Esophagus squamous epithelium (tissue), 5 donors: ENCODE results near the gene HOXA13. TPM values are rescaled to one million over a fixed set of nuclear protein-coding genes. Genes with fewer than 3 reads are reported as not detected.

Source experiments
- DNase-seq: peaks from one replicate; lab custom pipeline; 2025; lab: John Stamatoyannopoulos, UW
- H3K27ac ChIP-seq, 4 donors: fragments of 200-600 bp; sonication (generic); one replicate each; pipeline ENCODE4 v1.5.1; 2016 to 2019; ENCODE audit warnings: mild to moderate bottlenecking in 1 of 4
- H3K27me3 ChIP-seq, 4 donors: fragments of 200-600 bp; sonication (generic); 1 replicate in 3 of 4; 2 replicates in 1 of 4; pipeline versions ENCODE4 v1.5.1 to v1.6.0; 2017 to 2021; ENCODE audit warnings: antibody characterized with exemption in 1 of 4
- H3K36me3 ChIP-seq, 3 donors: fragments of 200-600 bp; sonication (generic); one replicate each; pipeline ENCODE4 v1.5.1; 2016 to 2019
- H3K4me1 ChIP-seq, 3 donors: fragments of 200-600 bp; sonication (generic); one replicate each; pipeline ENCODE4 v1.5.1; 2017 to 2019
- H3K4me3 ChIP-seq, 4 donors: fragments of 200-600 bp; sonication (generic); 1 replicate in 3 of 4; 2 replicates in 1 of 4; pipeline ENCODE4 v1.5.1; 2016 to 2019; ENCODE audit warnings: mild to moderate bottlenecking in 2 of 4, moderate library complexity in 1 of 4
- H3K9me3 ChIP-seq, 3 donors: fragments of 200-600 bp; sonication (generic); one replicate each; pipeline ENCODE4 v1.5.1; 2016 to 2019
- CTCF ChIP-seq, 6 experiments: fragments of 450-650 bp in 4 of 6; fragments of 200-600 bp in 2 of 6; sonication (generic) in 2 of 6; IDR thresholded peaks; one replicate each; pipeline ENCODE4 v1.5.1; 2016 to 2019; ENCODE audit warnings: antibody characterized with exemption in 6 of 6, mild to moderate bottlenecking in 4 of 6, moderate library complexity in 4 of 6
- POLR2A ChIP-seq, 4 donors: fragments of 450-650 bp; IDR thresholded peaks; one replicate each; pipeline ENCODE4 v1.6.1; 2017; ENCODE audit warnings: antibody characterized with exemption in 4 of 4, mild to moderate bottlenecking in 4 of 4, moderate library complexity in 3 of 4
- WGBS, 2 donors: methylation state at CpG; one replicate each; pipeline ENCODE4 v1.1.5; 2018; 5-methylcytosine and 5-hydroxymethylcytosine counted together
- intact Hi-C: fragments of 100-400 bp; cut with DNase I; formaldehyde crosslinking; loops from one replicate; pipeline ENCODE4 v1.15.0; 2022
- total RNA-seq, 4 donors: library from RNA; depleted of rRNA; stranded (reverse); fragments of >200 nt; gene quantifications; one replicate each; pipeline ENCODE4 v1.1.0, GENCODE V29; 2016
- donor health status: DM: yes; HTN: yes; CAD: no.

The HOXA13 gene
- total RNA-seq, 4 donors from 2014 or later, result not detected

- H3K4me3 ChIP-seq, result no peak overlapping the region
- no peaks in the 10 kb centered on the region for H3K9me3 ChIP-seq
- H3K36me3 ChIP-seq, result no peaks in the 10 kb centered on the region
- TF ChIP-seq POLR2A (IDR thresholded peaks at IDR 0.05) (no peak), CTCF (IDR thresholded peaks at IDR 0.05) (no peak)
- no peak for DNase-seq
- intact Hi-C loops, result loop anchor here (10.0 kb wide), 1 partner anchor 820 kb away; no protein-coding TSS in a partner anchor
- peaks cover 18 to 43% (median 30%) of the 10 kb centered on the region in 3 donors for H3K4me1 ChIP-seq
- H3K27me3 ChIP-seq, result peaks cover 39 to 100% (median 73%) of the 10 kb centered on the region in 4 donors
- WGBS, 2 donors, result 39 to 41% methylated on average over 9 of the region's 9 CpGs
- H3K27ac ChIP-seq, result no peak overlapping the region
Measured at GRCh38 chr7:27194686-27195379, 5.1 kb downstream of the HOXA13 start.

DNA sequence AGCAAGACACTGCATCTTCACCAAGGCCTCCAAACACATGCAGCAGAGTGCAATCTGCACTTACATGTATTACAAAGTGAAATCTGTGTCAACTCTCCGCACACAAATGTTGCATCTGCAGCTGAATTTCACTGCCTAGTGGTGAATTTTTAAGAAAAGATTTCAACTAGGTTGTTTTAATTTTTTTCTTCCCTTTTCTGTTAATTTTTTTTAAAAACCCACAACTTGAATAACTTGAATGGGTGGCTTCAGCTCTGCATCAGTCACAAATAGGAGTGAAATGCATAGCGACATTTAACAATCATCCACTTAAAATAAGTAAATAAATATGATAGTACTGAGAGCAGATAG, 5.9 kb downstream of the HOXA13 start:
- Histone ChIP-seq H3K4me1 (peaks cover 19 to 41% (median 29%) of the 10 kb centered on the region in 3 donors), H3K4me3 (no peak overlapping the region), H3K27me3 (peaks cover 42 to 100% (median 79%) of the 10 kb centered on the region in 4 donors), H3K27ac (no peak overlapping the region), H3K36me3 (no peaks in the 10 kb centered on the region), H3K9me3 (no peaks in the 10 kb centered on the region)
- 33 to 57% methylated on average over 2 of the region's 2 CpGs for WGBS, 2 donors
- intact Hi-C loops, result loop anchor here (10.0 kb wide), 1 partner anchor 821 kb away; no protein-coding TSS in a partner anchor
- no peak for DNase-seq
- TF ChIP-seq POLR2A (IDR thresholded peaks at IDR 0.05) (no peak), CTCF (IDR thresholded peaks at IDR 0.05) (no peak)

- TF ChIP-seq POLR2A (IDR thresholded peaks at IDR 0.05), result no peak
- no peak for TF ChIP-seq CTCF (IDR thresholded peaks at IDR 0.05)
- Histone ChIP-seq H3K4me1 (peaks cover 22 to 41% (median 29%) of the 10 kb centered on the region in 3 donors), H3K27ac (no peak overlapping the region), H3K4me3 (peak overlapping the region in 2 of 4 donors; percentile 35 to 61), H3K9me3 (no peaks in the 10 kb centered on the region), H3K36me3 (no peaks in the 10 kb centered on the region), H3K27me3 (peaks cover 38 to 100% (median 79%) of the 10 kb centered on the region in 4 donors)
- intact Hi-C loops, result loop anchor here (10.0 kb wide), 1 partner anchor 821 kb away; no protein-coding TSS in a partner anchor
- DNase-seq, result no peak
- WGBS, 2 donors, result 25 to 31% methylated on average over 11 to 18 of the region's 29 CpGs
Measured at GRCh38 chr7:27193335-27194001, 6.4 kb downstream of the HOXA13 start.

DNA sequence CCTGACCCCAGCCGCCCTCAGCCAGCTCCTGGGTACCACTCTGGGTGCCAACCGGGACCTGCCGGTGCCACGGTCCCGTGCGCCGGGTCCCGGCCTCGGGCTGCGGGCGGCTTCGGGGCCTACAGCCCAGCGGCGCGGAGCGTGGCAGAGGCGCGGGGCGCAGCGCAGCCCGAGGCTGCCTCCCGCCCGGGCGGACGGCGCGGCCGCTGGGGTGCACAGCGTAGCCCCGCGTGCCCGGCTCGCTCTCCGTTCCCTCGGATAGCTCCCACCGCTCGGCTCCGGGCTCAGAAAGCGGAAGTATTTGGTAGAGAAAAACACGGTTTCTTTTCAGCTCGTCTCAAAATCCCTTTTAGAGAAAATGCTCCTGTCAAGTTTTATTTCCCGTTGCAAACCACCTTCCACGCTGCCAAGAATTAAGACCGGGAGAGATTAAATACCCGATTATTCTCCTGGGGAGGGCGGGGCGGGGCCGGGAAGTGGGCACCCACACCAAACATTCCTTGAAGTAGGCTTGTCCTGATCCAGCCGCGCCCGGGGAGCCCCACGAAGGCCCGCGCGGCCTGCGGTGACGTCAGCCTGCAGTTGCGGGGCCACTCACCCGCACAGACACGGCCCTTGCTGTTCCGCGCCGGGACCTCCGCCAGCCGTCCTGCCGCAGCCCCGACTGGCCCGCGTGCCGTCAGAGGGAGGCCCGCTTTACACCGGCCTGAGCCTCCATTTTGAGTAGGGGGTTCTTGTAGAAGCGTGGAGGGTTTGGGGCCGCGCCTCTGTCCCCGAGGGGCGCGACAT, 7.2 kb downstream of the HOXA13 start:
- WGBS, 2 donors, result 0 to 1% methylated on average over 12 to 20 of the region's 78 CpGs
- Histone ChIP-seq H3K4me1 (peaks cover 28 to 42% (median 29%) of the 10 kb centered on the region in 3 donors), H3K27me3 (peaks cover 39 to 100% (median 80%) of the 10 kb centered on the region in 4 donors), H3K27ac (no peak overlapping the region), H3K4me3 (peak overlapping the region in 3 of 4 donors; percentile 16 to 61 (median 35)), H3K9me3 (no peaks in the 10 kb centered on the region), H3K36me3 (no peaks in the 10 kb centered on the region)
- intact Hi-C loops, result loop anchor here (10.0 kb wide), 1 partner anchor 822 kb away; no protein-coding TSS in a partner anchor
- DNase-seq, result no peak
- no peak for TF ChIP-seq POLR2A (IDR thresholded peaks at IDR 0.05)
- TF ChIP-seq CTCF (IDR thresholded peaks at IDR 0.05), result no peak
